HCT116 (cell line): ENCODE measurements around the gene TPK1. TPM values are rescaled to one million over a fixed set of nuclear protein-coding genes. Genes with fewer than 3 reads are reported as not detected.

Source experiments
- ATAC-seq: fragments of 200-7000 bp; cut with Tn5 transposase; 2 replicates; pipeline ENCODE4 v1.9.1; 2020; ENCODE audit warnings: mild to moderate bottlenecking, moderate library complexity
- BruUV-seq: library from RNA; stranded (reverse); fragments of 400-500 nt; replicated peaks from 2 replicates; lab custom pipeline; 2021; lab: Mats Ljungman, UMichigan
- CTCF ChIA-PET: fragments of 300-600 bp; sonication (Branson Sonifier 250); formaldehyde crosslinking; loops from one replicate; lab custom pipeline; 2021; ENCODE audit warnings: antibody characterized with exemption; lab: Charles Lee
- POLR2A ChIA-PET: fragments of 300-600, 350-600 bp; sonication (Branson Sonifier 250); formaldehyde crosslinking; loops from one replicate; lab custom pipeline; 2021; ENCODE audit warnings: antibody characterized with exemption; lab: Charles Lee
- RAD21 ChIA-PET, 2 experiments: fragments of 300-600 bp; sonication (Branson Sonifier 250); formaldehyde crosslinking; loops; one replicate each; lab custom pipeline; 2023; ENCODE audit warnings: low total read pairs in 2 of 2; ENCODE audit not compliant: uncharacterized antibody in 2 of 2, unreplicated experiment in 2 of 2, low non-redundant PET in 1 of 2; lab: Charles Lee
- DNase-seq: peaks from one replicate; pipeline ENCODE4 v3.0.0-alpha.2; 2010; ENCODE audit warnings: low read depth, low spot score
- H2AFZ ChIP-seq: fragments of 200-600 bp; shearing (Covaris generic), sonication (generic); 2 replicates; pipeline ENCODE4 v1.6.1; 2017; ENCODE audit warnings: low read depth, mixed run types, mixed read lengths, antibody characterized with exemption, low read length; ENCODE audit not compliant: poor library complexity, severe bottlenecking
- H3K27ac ChIP-seq: 2 replicates; pipeline ENCODE4 v1.5.1; 2012; ENCODE audit warnings: low read depth, low read length
- H3K27me3 ChIP-seq: fragments of 200-600 bp; sonication (generic); 2 replicates; pipeline ENCODE4 v1.6.1; 2016; ENCODE audit warnings: mixed run types, low read length, mixed read lengths; ENCODE audit not compliant: insufficient read depth
- H3K36me3 ChIP-seq, 2 experiments: fragments of 200-500 bp in 1 of 2; fragments of 200-600 bp in 1 of 2; sonication (Bioruptor generic) in 1 of 2; sonication (generic) in 1 of 2; 2 replicates each; pipeline versions ENCODE4 v1.5.1 to v1.6.1; 2014 to 2016; ENCODE audit warnings: low read length in 2 of 2, inconsistent platforms in 1 of 2, mixed read lengths in 1 of 2, mixed run types in 1 of 2; ENCODE audit not compliant: insufficient read depth in 2 of 2, control insufficient read depth in 1 of 2
- H3K4me1 ChIP-seq, 2 experiments: fragments of 200-600 bp in 1 of 2; sonication (generic) in 1 of 2; 2 replicates each; pipeline versions ENCODE4 v1.5.1 to v1.6.1; 2012 to 2017; ENCODE audit warnings: low read length in 2 of 2, inconsistent platforms in 1 of 2, mild to moderate bottlenecking in 1 of 2, mixed read lengths in 1 of 2, mixed run types in 1 of 2, moderate library complexity in 1 of 2; ENCODE audit not compliant: insufficient read depth in 2 of 2, control insufficient read depth in 1 of 2
- H3K4me2 ChIP-seq: fragments of 200-600 bp; sonication (generic); 2 replicates; pipeline ENCODE4 v1.6.1; 2017; ENCODE audit warnings: mixed run types, low read length, mixed read lengths
- H3K4me3 ChIP-seq, 2 experiments: fragments of 200-600 bp in 1 of 2; sonication (generic) in 1 of 2; replicated peaks in 1 of 2; 2 replicates each; pipeline ENCODE4 v1.5.1; 2011 to 2016; ENCODE audit warnings: low read length in 2 of 2, control low read depth in 1 of 2, low read depth in 1 of 2, mild to moderate bottlenecking in 1 of 2, mixed read lengths in 1 of 2, mixed run types in 1 of 2
- H3K79me2 ChIP-seq: fragments of 200-600 bp; sonication (generic); 2 replicates; pipeline ENCODE4 v1.6.1; 2017; ENCODE audit warnings: mild to moderate bottlenecking, mixed run types, low read length, moderate library complexity, mixed read lengths; ENCODE audit not compliant: insufficient read depth
- H3K9ac ChIP-seq: fragments of 200-600 bp; sonication (generic); 2 replicates; pipeline ENCODE4 v1.6.1; 2016; ENCODE audit warnings: low read length, mixed read lengths
- H3K9me2 ChIP-seq: fragments of 200-600 bp; sonication (generic), shearing (Covaris generic); 2 replicates; pipeline ENCODE4 v1.6.1; 2017; ENCODE audit warnings: mixed run types, mild to moderate bottlenecking, moderate library complexity; ENCODE audit not compliant: insufficient read depth
- H3K9me3 ChIP-seq, 2 experiments: fragments of 200-500 bp in 1 of 2; fragments of 200-600 bp in 1 of 2; sonication (Bioruptor generic) in 1 of 2; sonication (generic) in 1 of 2; 2 replicates each; pipeline ENCODE4 v1.6.1; 2014 to 2017; ENCODE audit warnings: low read length in 2 of 2, mixed read lengths in 2 of 2, inconsistent platforms in 1 of 2, low read depth in 1 of 2, mild to moderate bottlenecking in 1 of 2, mixed run types in 1 of 2, moderate library complexity in 1 of 2; ENCODE audit not compliant: control insufficient read depth in 1 of 2, insufficient read depth in 1 of 2
- H4K20me1 ChIP-seq: fragments of 200-600 bp; sonication (generic), shearing (Covaris generic); 2 replicates; pipeline ENCODE4 v1.6.1; 2017; ENCODE audit warnings: mixed run types, mild to moderate bottlenecking, moderate library complexity; ENCODE audit not compliant: insufficient read depth
- CBX3 ChIP-seq: IDR thresholded peaks from 2 replicates; pipeline ENCODE4 v1.6.1; 2012; ENCODE audit warnings: low read depth
- CEBPB ChIP-seq: IDR thresholded peaks from 2 replicates; pipeline ENCODE4 v1.6.1; 2012; ENCODE audit warnings: low read depth
- CTCF ChIP-seq, 3 experiments: fragments of 200-600 bp in 1 of 3; sonication (generic) in 1 of 3; IDR thresholded peaks in 2 of 3; conservative IDR thresholded peaks in 1 of 3; 2 replicates each; pipeline ENCODE4 v1.5.1; 2012 to 2017; ENCODE audit warnings: low read depth in 2 of 3, low read length in 2 of 3, antibody characterized with exemption in 1 of 3, borderline replicate concordance in 1 of 3, control low read depth in 1 of 3, mild to moderate bottlenecking in 1 of 3, mixed read lengths in 1 of 3, mixed run types in 1 of 3, moderate library complexity in 1 of 3; ENCODE audit not compliant: insufficient read depth in 1 of 3
- EGR1 ChIP-seq: IDR thresholded peaks from 2 replicates; pipeline ENCODE4 v1.6.1; 2012; ENCODE audit warnings: low read depth
- ELF1 ChIP-seq: IDR thresholded peaks from 2 replicates; pipeline ENCODE4 v1.6.1; 2012; ENCODE audit warnings: low read depth, borderline replicate concordance
- EZH2 ChIP-seq: fragments of 200-600 bp; sonication (generic); IDR thresholded peaks from 2 replicates; pipeline ENCODE4 v1.6.1; 2017; ENCODE audit warnings: antibody characterized with exemption, mixed run types
- FOSL1 ChIP-seq: IDR thresholded peaks from 2 replicates; pipeline ENCODE4 v1.6.1; 2012; ENCODE audit warnings: low read depth
- JUND ChIP-seq: IDR thresholded peaks from 2 replicates; pipeline ENCODE4 v1.6.1; 2012
- MAX ChIP-seq: IDR thresholded peaks from 2 replicates; pipeline ENCODE4 v1.6.1; 2012
- POLR2AphosphoS5 ChIP-seq: IDR thresholded peaks from 2 replicates; pipeline ENCODE4 v1.6.1; 2011; ENCODE audit warnings: mild to moderate bottlenecking, low read depth, low read length, moderate library complexity
- RAD21 ChIP-seq: IDR thresholded peaks from 2 replicates; pipeline ENCODE4 v1.6.1; 2012; ENCODE audit warnings: low read depth, mild to moderate bottlenecking
- REST ChIP-seq: IDR thresholded peaks from 2 replicates; pipeline ENCODE4 v1.6.1; 2012; ENCODE audit warnings: low read depth
- SRF ChIP-seq: IDR thresholded peaks from 2 replicates; pipeline ENCODE4 v1.6.1; 2012; ENCODE audit warnings: low read depth
- ZBTB33 ChIP-seq: IDR thresholded peaks from 2 replicates; pipeline ENCODE4 v1.6.1; 2011; ENCODE audit warnings: mild to moderate bottlenecking, low read length, moderate library complexity; ENCODE audit not compliant: insufficient replicate concordance; ENCODE audit errors: extremely low read depth
- ZFX ChIP-seq: fragments of 450-650 bp; IDR thresholded peaks from 2 replicates; pipeline ENCODE4 v1.6.1; 2017
- intact Hi-C: fragments of 100-400 bp; cut with micrococcal nuclease; formaldehyde crosslinking; loops from 2 replicates; pipeline ENCODE4 v1.10.0; 2022
- total RNA-seq: library from RNA; stranded (reverse); gene quantifications from one replicate; pipeline ENCODE4 v1.2.1, GENCODE V29; 2021; ENCODE audit not compliant: unreplicated experiment

TPK1 gene
- total RNA-seq, 1 experiment from 2014 or later = 5.4 TPM

- Histone ChIP-seq H3K9me3 (no peaks in the 10 kb centered on the region), H3K79me2 (no peaks in the 10 kb centered on the region), H2AFZ (no peak overlapping the region), H3K36me3 (no peaks in the 10 kb centered on the region), H3K27me3 (no peaks in the 10 kb centered on the region), H4K20me1 (no peaks in the 10 kb centered on the region), H3K4me3 (no peak overlapping the region), H3K9ac (no peak overlapping the region), H3K4me2 (no peak overlapping the region), H3K9me2 (no peaks in the 10 kb centered on the region), H3K27ac (no peak overlapping the region), H3K4me1 (no peaks in the 10 kb centered on the region)
- ATAC-seq (no peak), DNase-seq (no peak)
- intact Hi-C loops = no loop called here
- ChIA-PET POLR2A (no interaction called here), RAD21 (no interaction called here), CTCF (no interaction called here)
- no TSS peak for BruUV-seq
- no peak for TF ChIP-seq MAX
- no peak for TF ChIP-seq ELF1
- TF ChIP-seq ZBTB33 = no peak
- TF ChIP-seq EGR1 = no peak
- no peak for TF ChIP-seq SRF
- TF ChIP-seq EZH2 = no peak
- no peak for TF ChIP-seq POLR2AphosphoS5
- TF ChIP-seq JUND = no peak
- no peak for TF ChIP-seq ZFX
- no peak for TF ChIP-seq FOSL1
- TF ChIP-seq RAD21 = no peak
- no peak for TF ChIP-seq CEBPB
- TF ChIP-seq REST = no peak
- TF ChIP-seq CBX3 = no peak
- no peak for TF ChIP-seq CTCF (IDR thresholded peaks at IDR 0.05 in 2 of 3, conservative IDR thresholded peaks at IDR 0.05 in 1 of 3; ENCODE audit: borderline replicate concordance in 1 of 3, insufficient read depth in 1 of 3, low read depth in 2 of 3, low read length in 2 of 3)
- TF ChIP-seq, all 23 proteins: peak for 0
Observed at GRCh38 chr7:144796919-144797318, 38.9 kb downstream of the TPK1 start.
